Ecto neural progenitor cell (in vitro differentiated cells): ENCODE results near the gene MMP19.
"Not testable (repeated sequence)": the region's sequence is repeated elsewhere in the genome, so short reads cannot be mapped to it uniquely, and the experiment has no call there.

Source experiments
- DNase-seq: peaks from one replicate; pipeline ENCODE4 v3.0.0-alpha.2; 2018; ENCODE audit warnings: low spot score

Gene MMP19, protein sequence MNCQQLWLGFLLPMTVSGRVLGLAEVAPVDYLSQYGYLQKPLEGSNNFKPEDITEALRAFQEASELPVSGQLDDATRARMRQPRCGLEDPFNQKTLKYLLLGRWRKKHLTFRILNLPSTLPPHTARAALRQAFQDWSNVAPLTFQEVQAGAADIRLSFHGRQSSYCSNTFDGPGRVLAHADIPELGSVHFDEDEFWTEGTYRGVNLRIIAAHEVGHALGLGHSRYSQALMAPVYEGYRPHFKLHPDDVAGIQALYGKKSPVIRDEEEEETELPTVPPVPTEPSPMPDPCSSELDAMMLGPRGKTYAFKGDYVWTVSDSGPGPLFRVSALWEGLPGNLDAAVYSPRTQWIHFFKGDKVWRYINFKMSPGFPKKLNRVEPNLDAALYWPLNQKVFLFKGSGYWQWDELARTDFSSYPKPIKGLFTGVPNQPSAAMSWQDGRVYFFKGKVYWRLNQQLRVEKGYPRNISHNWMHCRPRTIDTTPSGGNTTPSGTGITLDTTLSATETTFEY

DNA sequence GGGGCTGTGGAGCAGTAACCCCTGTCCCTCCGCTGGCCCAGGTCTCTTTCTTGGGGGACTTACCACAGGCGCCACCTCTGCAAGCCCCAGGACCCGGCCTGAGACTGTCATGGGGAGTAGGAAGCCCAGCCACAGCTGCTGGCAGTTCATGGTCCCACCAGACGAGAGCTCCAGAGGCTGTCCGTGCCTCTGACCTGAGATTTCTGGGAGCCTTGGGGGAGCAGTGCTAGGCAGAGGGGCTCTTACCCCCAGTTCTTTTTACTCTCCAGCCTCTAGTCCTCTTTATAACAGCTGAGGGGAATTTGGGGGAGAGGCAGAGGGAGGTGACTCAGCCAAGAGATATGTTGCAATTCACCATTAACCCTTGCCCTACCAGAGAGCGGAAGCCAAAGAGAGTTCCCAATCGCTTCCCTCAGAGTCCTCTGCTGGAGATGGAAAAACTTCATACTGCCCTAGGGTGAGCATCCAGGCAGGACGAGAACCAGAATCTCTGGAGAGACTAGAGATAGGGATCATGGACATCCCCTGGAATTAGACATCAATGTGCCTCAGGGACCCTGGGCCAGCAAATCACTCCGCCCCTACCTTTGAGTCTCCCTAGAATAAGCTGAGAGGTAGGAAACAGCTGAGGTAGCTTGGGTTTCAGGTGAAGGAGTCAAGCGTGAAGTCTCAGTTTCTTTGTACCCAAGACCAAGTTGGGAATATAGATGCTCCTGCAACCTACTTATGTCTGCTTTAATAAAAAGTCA lies at the start of gene MMP19:
Gene MMP19 (minus strand): TSS at position 256 of the 749 bp plus-strand sequence. CDS start 106 bp downstream, at position 150.
- DNase-seq = no peak

DNA sequence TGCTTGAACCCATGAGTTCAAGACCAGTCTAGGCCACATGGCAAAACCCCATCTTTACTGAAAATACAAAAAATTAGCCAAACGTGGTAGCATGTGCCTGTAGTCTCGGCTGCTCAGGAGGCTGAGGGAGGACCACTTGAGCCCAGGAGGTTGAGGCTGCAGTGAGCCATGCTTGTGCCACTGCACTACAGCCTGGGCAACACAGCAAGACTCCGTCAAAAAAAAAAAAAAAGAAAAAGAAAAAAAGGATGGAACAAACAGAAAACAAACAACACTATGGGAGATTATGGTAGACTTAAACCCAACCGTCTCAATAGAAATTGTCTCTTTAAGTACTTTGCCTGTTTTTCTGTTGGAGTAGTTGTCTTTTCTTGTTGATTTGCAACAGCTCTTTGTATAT lies 48.6 kb upstream of the MMP19 start:
- no peak for DNase-seq

DNA sequence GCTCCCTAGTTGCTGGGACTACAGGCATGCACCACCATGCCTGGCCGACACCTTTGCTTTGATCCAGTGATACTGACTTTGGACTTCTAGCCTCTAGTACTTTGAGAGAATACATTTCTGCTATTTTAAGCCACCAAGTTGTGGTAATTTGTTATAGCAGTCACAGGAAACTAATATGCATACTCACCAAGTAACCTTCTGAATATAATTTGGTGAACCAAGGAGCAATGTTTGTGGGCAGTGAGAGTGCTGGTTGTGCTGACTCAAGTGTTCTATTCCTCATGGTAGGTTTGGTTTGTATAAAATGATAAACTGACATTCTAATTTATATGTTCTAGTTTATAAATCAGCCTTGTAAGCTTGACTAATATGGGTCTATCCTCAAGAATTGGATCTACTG lies 42.4 kb upstream of the MMP19 start:
- no peak for DNase-seq

DNA sequence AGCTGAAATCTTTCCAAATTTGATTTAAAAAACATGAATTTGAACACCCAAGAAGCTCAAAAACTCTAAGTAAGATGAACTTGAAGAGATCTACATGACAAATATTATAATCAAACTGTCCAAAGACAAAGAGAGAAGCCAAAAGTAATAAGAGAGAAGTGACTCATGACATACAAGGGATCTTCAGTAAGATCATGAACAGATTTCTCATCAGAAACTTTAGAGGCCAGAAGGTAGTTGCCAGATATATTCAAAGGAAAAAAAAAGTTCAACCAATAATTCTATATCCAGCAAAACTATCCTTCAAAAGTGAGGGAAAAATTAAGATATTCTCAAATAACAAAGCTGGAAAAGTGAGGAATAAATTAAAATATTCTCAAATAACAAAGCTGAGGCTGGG lies 35.1 kb upstream of the MMP19 start:
- DNase-seq = no peak

DNA sequence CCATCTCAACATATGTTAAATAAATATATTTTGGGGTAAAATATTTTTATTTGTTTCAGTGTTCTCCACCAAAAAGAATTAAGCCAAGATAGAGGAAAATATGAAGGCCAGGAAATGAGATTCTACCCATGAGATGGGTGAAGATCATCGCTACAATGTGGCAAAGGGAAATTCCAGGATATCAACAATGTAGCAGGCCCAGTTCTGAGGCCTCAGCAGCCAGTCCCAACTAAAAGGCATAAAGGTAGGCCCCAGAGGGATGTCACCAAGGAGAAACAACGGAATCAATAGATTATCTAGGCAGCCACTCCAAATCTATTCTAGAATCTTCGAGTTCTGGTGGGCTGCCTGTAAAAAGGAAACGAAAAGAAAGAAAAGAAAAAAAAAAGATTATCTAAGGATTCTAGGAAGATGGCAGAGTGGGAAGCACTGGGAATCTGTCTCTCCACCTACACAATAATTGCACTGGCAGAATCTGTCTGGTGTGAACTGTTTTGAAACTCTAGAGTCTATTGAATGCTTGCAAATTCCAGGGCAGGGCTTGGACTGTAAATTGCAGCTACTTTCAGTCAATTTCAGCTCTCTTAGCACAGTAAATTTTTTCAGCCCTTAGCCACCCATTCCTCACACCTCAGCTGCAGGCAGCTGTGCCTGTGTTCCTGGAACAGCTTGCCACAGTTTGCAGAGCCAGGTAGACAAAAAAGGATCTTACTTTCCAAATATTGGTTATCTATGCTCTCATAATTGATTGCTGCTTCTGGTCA lies 33.1 kb upstream of the MMP19 start:
- no peak for DNase-seq

DNA sequence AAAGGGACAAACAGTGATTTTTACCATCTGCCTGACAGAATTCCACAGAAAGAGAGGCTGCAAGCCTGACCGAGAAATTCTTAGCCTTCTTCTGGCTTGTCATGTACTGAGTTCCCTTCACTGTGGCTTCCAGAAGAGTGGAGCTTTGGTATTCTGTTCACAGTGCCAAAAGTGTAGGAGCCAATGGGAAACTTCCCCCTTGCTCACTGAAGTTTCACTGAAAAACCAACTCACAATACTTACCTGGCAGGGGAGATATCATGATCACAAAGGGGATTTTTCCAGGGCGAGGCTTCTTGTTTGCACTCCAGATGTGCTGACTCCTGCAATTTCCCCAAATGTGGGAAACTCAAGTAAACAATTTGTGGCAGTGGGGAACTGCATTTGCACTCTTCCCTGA lies 31.7 kb upstream of the MMP19 start:
- DNase-seq = no peak

DNA sequence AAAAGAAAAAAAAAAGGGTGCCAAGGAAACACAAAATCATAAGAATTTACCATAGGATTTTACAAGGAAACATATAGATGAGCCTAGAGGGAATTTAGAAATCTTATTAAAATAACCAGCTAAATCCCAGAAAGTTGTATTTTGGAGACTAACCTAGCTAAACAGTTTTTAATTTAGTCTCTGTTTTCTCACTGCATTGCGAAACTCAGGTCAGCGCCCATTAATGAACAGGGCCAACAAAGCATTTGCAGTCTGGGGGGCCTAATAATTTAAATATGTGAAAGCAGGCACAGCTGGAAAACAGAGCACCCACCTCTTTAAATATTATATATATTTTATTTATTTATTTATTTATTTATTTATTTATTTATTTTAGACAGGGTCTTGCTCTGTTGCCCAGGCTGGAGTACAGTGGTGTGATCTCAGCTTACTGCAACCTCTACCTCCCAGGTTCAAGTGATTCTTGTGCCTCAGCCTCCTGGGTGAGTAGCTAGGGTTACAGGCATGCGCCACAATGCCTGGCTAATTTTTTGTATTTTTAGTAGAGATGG lies 23.8 kb upstream of the MMP19 start:
- not testable (repeated sequence) for DNase-seq

DNA sequence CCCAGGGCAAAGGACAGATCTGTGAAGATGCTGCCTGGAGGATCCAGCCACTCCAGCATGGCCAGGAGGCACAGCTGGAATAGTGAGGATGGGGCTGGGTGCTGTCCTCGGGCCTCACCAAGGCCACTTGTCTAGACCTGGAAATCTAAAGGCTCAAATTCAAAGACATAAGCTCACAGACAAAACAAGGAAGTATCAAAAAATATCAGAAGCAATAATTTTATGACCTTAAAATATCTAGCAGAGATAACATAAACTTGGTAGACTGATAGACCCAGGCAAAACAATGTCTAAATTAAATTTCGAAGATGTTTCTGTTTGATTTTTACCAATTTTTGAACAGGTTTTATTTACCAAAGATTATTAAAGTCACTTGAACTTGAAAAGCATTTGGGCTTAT lies 22.6 kb upstream of the MMP19 start:
- DNase-seq = no peak

DNA sequence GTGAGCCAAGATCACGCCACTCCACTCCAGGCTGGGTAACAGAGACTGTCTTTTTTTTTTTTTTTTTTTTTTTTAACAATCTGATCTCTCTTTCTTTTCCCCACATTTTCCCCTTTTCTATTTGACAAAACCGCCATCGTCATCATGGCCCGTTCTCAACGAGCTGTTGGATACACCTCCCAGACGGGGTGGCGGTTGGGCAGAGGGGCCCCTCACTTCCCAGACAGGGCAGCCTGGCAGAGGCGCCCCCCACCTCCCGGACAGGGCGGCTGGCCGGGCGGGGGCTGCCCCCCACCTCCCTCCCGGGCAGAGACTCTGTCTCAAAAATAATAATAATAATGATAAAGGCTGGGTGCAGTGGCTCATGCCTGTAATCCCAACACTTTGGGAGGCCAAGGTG lies 20.2 kb upstream of the MMP19 start:
- DNase-seq = not testable (repeated sequence)

DNA sequence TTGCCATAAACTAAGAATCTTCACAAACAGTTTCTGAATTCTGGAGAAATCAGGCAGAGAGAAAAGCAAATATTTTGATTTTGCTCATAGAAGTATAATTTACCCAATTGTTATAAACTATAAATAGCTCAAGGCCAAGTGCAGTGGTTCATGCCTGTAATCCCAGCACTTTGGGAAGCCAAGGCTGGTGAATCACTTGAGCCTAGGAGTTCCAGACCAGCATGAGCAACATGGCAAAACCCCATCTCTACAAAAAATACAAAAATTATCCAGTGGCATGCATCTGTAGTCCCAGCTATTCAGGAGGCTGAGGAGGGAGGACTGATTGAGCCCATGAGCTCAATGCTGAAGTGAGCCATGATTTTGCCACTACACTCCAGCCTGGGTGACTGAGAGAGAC lies 19.6 kb upstream of the MMP19 start:
- no peak for DNase-seq

DNA sequence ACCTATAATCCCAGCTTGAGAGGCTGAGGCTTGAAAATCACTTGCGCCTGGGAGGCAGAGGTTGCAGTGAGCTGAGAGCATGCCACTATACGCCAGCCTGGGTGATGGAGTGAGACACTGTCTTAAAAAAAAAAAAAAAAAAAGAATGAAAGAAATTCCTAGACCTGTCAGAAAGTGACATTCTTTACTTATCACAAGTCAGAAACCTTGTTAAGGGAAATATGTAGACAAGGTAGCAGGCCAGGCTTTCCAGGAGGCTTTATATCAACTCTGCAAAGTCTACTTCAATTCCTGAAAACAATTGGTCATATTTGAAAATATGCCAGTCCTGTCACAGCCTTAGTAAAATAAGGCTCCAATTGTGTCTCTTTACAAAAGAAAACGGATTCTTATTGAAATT lies 19.1 kb upstream of the MMP19 start:
- no peak for DNase-seq

DNA sequence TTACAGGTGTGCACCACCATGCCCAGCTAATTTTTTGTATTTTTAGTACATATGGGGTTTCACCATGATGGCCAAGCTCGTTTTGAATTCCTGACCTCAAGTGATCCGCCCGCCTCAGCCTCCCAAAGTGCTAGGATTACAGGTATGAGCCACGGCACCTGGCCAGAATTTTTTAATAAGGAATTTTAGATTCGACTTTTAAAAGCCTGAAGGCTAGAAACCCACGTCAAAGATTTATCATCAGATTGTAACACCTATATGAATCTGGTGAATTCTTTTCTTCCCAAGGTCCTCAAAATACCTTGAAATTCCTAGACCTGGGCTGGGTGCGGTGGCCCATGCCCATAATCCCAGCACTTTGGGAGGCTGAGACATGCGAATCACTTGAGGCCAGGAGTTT lies 18.7 kb upstream of the MMP19 start:
- no peak for DNase-seq

DNA sequence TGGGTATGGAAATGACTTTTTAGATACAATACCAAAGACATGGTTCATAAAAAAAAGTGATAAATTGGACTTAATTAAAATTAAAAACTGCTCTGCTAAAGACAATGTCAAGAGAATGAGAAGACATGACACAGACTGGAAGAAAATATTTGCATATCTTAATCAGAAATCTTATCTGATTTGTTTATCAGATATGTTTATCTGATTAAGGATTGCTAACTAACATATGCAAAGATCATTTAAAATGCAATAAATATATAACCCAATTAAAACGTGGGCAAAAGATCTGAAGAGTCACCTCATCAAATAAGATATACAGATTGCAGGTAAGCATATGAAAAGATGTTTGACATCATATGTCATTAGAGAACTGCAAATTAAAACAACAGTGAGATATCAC lies 10.0 kb upstream of the MMP19 start:
- DNase-seq = no peak

DNA sequence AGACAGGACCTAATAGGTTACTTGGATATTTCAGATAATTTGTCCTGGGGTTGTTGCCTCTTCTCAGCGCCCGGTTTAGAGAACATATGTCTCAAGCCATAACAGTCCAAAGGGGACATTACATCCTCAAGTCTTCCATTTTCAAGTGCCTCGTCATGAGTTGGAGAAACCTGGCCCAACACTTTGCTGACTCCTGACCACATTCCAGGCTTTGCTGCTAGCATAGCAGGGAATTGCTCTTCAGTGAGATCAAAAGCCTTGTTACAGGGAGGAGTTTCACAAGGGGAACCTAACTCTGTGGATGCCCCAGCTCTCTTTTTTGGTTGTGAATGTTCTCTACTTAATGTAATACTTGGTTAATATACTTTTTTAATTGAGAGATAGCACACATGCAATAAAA lies 8.2 kb upstream of the MMP19 start:
- DNase-seq = no peak

DNA sequence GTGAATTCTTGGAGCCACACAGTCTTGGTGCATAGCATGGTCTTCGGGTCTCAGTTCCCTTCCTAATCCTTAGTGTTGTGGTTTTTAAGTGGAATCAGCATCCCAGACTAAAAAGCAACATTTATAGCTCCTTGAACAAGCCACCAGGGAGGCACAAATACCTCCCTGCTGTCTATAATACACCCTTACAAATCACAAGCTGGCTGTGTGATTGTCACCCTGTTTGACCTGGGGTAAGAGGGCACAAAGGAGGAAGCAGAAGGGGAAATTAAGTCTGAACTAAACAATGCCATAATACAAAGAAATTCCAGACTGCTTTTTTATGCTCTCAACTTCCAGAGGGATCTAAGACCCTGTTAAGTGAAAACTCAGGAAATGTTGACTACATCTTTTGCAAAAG lies 7.7 kb upstream of the MMP19 start:
- no peak for DNase-seq

DNA sequence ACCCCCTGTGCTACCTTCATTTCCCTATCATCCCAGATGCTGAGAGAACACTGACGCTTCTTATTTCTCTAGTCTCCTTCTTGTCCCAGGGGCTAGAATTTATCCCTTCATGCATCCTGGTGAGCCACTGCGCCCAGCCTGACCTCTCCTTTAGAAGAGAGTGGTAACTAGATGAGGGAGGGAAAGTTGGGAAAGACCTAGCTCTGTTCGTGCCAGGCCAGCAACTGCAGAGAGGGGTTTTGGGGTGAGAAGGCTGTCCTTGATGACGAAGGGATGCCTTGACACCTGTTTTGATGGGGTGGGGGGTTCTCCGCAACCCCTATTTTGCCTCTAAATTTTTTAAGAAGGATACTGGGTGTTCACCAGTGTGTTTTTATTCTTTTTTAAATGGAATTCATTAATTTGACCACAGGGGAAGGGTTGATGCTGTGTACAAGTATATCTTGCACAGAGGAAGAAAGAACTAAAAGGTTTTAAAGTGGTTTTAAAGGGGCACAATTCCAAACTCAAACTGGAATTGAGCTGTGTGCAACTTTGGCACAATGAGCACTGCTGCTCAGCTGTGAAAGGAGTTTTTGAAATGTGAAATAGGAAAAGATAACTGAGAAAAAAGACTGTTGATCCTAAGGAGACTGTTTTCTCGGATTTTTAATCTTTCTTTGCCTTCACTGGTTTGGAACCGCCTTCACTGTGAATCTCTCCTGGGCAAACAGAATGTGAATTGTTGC lies 7.0 kb upstream of the MMP19 start:
- no peak for DNase-seq

DNA sequence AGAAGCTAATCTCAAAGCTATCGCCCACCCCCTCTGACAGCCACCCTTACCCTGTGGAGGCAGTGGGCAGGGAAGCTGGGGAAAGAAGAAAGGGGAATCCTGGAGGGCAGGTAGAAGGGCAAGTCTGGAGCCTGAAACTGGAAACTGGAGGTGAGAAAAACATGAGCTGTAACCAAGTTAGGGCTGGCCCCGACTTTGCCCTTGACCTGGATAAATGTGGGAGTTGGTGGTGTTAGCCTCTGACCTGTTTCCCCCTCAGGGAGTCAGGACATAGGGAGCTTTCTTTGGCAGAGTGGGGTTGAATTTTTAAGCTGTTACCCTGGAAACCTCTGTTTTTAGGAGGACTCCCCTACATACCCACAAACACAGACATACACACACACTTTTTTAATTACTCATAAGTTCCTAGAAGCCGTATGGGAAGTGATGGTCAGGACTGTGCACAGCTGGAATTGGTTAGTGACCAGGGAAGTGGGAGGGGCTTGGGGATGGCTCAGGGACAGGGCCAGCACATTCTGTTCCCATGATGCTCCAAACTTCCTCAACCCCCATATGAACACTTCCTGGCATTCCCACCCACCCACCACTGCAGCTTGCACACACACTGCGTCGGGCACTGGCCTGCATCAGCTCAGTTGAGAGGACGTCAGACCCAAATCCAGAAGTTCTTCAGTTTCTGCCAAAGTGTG lies 5.0 kb upstream of the MMP19 start:
- DNase-seq = no peak

DNA sequence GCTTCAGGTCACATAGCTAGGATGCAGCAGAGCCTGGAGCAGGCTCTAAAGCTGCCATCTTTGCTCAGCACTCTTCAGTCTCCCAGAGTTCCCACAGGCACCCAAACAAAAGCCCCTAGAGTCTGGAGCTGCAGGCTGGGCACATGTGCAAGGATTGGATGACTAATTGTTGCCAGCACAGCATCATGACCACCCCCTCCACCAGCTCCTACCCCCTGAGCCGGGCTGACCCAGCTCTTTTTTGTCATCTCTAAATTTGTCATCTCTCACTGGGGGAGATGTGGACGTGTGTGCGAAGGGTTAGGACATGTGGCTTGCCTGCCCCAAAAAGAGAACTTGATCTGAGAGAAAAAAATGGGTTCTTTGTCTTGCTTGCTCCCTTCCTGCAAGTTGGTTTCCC lies 4.3 kb upstream of the MMP19 start:
- DNase-seq = no peak

DNA sequence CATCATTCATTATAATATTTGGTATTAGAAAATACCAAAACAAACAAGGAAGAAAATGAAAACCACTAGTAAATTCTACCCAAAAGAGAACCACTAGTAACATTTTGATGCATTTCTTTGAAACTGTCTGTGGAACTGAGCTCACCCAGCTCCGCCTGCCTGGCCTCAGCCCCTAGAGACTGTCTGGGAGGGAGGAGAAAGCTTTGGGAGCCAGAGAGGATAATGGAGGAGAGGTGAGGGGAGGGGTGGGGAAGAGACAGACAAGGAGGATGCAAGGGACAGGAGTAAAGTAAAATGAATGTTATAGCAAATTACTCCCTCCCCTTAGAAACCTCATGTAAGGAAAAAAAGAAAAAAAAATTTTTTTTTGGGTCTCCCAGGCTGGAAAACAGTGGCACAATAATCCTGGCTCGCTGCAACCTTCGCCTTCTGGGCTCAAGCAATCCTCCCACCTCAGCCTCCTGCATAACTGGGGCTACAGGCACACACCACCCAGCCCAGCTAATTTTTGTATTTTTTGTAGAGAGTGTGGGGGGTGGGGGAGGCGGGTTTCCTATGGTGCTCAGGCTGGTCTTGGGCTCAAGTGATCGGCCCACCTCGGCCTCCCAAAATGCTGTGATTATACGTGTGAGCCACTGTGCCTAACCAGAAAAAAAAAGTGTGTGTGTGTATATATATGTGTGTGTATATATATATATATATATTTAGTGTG lies 3.2 kb upstream of the MMP19 start:
- DNase-seq = no peak

DNA sequence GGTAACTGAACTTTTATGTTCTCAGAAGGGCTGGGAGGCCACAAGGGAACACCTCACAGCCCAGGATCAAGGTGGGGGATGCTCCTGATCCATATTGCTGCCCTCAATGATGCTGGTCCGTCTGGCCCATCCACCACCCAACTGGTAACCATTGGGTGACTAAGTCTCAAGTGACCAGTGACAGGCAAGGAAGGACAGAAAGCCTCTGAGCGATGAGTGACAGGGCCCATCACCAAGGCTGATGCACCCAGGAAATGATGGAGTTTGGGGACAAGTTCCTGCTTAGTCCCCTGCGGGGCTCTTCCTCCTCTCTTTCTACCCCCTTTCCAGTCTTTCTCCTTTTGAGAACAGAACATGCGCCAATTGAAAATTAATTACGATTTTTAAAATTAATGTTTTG lies 2.6 kb upstream of the MMP19 start:
- DNase-seq = no peak
